Fibroblast of gingiva (primary cell): ENCODE measurements around the gene DPYSL3.

Source experiments
- DNase-seq: peaks from one replicate; pipeline ENCODE4 v3.0.0-alpha.2; 2011; ENCODE audit warnings: low read depth

The DPYSL3 gene

DNA sequence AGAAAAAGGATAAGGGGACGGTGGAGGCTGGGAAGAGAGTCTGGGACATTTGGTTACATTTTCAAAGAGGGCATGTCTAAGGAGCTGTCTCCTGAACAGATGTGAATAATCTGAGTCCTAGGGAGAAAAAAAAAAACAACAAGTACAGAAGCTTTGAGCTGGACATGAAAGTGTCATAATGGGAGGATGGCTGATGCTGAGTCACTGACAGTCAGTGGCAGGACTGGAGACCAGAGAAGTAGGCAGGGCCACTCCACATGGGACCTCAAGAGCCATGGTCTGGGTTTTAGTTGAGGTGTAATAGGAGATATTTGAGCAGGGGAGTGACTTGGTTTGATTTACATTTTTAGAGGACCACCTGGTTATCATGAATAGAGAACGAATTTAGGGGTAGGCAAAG lies 70.6 kb downstream of the DPYSL3 start:
- no peak for DNase-seq

DNA sequence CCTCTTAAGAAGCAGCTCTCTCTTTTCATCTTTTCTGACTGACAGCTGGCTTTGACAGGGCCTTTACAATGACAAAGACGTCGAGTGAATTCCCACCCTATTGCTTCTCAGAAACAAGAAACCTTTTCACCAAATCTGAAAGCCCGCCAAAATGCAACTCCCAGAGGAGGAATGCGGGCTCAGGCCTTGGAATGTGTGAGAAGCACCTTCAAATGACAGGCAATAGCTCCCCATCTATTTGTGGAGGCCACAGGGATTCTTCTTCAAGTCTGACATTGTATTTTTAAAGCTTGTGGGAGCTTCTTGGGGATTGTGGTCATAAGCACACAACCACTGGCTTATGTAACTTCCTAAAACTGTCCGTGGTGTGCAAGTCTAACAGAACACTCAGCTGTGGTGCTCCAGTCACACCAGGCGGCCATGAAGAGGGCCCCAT lies 72.7 kb downstream of the DPYSL3 start:
- no peak for DNase-seq

DNA sequence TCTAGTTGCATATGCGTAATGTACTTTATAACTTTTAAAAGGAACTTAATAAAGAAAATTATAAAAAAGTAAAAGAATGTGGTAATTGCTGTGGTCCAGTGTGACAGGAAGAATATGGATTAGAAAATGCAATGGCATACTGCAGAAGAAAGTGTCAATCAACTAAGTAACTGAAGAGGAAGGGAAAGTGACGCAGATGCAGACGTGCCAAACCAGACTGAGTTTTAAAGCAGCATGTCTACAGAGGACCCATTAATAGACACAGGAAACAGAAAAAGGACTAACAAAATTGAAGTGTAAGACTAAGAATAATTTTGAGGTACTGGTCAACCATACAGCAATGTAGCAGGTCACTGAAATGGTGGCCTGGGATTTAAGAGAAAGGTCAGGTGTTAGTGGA lies 73.3 kb downstream of the DPYSL3 start:
- no peak for DNase-seq

DNA sequence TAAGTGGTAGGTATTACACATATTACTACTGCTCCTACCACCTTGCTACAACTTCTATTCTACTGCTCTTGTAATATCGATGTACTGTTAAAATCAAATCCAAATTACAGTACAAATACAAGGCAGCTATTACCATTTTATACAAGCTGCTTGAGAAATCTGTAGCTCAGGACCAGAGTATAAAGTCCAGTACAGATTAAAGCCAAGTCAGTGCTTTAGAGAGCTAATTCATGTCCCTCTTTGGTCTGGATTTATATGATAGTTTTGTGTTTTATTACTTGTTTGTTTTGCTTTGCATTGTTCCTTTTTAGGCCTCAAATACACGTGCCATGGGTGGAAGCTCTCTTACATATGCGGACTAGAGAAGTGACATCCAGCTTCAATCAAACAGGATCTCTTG lies 75.8 kb downstream of the DPYSL3 start:
- no peak for DNase-seq

DNA sequence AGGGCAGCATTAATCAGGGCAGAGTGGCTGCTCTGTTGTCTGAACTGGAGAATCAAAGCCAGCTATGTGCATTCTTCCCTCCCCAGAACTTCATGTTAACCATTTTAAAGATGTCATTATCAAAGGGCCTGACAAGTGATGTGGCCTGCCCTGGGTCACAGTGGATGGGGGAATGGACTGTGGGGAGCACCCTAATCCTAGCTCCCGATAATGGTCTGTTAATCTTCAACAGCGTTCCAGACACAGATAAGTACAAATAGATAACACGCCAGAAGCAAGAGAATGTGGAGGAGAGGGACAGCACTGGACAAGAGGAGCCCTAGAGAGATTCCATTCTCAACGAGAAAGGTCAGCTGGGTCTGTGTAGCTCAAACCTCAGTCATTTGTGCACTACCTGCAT lies 77.5 kb downstream of the DPYSL3 start:
- DNase-seq, result no peak

DNA sequence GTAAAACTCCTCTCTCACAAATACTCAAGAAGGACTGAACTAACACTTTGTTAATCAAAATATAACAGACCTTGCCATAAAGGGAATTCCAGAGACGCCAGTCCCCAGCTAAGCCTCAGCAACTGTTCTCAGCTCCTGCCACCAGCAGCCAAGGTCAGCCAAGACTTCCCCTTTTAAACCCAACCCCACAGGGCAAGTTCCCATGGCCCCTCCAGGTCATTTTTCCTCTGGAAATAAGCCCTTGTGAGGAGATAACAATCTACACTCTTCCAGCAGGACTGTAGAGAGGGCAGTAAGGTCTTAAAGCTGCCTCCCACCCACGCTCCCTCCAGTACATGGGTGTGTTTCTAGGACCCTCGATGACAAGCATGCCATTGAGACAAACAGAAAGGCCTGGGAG lies 78.3 kb downstream of the DPYSL3 start:
- no peak for DNase-seq

DNA sequence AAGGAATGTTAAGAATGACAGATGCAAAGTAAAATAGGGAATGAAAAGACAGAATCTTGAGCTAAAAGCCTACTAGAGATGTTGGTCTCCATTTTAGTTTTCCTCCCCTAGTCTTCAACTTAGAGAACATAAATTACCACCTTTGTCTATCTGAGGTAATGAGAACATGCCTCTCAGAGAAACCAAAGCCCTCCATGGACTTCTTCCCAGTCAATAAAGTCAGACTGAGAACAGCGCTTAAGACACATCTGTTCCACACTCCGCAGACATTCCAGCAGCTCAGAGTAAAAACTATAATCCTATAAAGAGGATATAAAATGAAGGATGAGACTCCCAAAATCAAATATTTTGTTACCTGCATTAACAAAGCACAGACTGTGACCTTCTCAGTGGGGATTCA lies 79.2 kb downstream of the DPYSL3 start:
- no peak for DNase-seq

DNA sequence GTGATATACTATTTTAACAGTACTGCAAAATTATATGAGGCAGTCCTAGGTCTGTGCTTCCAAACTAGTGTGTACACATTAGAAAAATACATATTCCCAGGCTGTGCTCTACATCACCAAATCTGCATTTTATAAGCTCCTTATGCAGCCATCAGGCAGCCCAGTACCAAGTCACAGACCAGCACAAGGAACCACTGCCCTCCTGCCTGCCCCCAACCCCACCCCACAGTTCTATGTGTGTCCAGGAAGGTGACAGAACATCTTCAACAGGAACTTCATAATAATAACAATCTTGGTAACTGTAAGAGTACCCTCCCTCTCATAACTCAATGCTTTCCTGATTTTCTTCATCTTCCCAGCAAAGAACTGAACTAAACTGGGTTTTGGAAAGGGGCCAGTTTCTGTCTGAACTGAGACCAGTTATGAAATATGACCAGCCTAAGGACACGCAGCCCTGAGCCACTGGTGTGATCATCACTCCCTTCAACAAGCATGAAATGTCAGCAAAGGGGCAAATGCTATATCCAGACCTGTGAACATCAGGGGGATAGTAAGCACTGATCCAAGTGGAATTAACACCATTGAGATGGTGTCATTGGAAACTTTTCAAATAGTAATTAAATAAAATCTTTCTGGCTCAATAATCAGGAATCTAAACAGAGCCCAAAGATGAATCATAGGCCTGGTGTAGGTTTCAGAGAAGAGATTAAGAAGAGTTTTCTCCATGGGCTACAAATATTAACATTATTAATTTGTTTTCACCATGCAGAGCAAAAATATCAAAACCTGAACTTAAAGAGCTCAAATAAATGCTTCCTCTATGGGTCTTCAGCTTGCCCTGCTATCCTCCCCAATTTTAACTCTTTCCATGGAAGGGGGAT lies 82.1 kb downstream of the DPYSL3 start:
- peak; percentile 59 for DNase-seq

DNA sequence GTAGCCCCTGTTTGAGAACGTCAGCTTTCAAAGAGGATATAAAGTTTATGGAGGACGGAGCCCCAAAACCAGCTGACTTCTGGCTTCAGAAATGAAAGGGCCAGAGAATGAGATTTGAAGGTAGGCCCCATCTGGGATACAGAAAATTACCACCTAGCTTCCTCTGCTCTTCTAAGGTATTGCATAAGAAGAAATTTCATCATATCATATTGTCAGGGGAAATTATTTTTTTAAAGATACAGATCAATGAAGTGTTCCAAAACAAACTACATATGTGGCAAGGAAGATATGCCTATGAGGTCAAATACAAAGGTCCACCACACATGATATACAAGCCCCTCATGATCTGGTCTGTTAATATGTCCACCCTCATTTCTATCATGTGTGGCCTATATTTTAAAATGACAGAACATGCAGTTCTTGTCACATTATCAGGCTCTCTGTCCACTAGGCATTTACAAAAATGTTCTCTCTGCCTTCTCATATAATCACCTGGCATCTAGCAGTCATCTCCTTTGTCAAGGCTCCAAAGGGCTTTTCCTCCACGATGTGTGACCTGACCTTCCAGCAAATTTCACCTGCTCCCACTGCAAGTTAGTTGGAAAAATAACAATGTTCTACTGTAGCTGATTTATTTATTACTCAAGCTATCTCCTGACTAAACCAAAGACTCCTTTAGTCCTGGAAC lies 83.1 kb downstream of the DPYSL3 start:
- no peak for DNase-seq

DNA sequence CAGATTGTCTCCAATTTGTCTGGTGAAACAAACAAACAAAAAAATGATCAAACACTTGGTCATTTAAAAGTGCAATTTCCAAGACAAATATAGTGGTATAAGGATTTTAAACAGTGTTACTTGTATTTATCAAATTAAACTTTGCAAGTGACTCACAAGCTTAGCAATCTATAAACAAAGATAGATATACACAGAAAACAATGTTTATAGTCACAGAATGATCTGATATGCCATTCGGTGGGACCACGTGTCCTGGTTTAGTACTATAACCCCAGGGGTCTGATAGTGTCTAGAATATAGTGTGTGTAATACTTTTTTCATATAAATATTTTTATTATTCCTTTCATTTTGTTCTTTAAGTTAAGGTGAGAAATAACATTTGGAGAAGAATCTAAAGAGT lies 91.3 kb downstream of the DPYSL3 start:
- no peak for DNase-seq

DNA sequence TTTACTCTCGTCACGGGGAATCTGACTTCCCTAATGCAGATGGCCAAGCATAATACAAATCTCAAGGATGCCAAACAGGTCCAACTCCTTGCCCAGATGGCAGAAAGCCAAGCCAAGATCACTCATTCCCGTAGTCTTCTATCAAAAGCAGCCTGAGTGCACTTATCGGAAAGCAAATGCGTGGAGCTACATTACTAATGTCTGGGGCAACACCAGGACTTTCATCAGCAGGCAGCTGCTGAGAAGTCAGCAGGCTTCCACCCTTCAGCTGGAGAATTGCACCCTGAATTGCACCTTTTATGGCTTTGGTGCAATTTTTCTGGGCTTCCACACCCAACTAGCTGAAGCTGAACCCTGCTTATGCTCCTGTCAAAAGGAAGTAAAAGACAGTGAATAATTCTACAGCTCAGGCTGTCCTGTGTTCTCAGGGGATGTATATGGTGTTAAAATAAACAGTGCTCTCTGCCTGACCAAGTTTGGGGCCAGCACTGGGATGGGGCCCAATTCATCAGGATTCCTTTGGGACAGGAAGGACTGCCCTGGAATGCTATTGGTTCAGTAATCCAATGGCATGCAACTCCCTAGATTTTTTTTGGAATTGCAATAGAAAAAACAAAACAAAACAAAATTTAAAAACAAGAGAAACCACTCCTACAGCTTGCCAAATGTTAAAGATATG lies 92.6 kb downstream of the DPYSL3 start:
- peak; percentile 97 for DNase-seq

DNA sequence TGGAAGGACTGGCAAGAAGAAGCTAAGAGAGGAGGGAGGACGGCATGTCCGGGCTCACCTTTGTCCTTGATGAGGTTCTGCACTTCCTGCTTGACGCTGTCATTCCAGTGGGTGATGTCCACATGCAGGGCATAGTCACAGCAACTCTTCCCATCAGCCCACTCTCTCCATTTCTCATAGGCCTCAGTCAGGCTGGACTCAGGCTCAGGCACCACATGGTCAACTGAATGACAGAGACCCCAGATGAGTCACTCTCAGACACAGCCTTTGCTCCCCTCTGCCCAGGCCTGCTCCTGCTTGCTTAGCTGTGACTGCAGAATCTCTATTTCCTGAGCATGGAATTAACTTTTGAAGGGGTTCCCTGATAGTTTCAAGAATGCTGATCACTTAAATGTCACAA lies 94.2 kb downstream of the DPYSL3 start:
- no peak for DNase-seq

DNA sequence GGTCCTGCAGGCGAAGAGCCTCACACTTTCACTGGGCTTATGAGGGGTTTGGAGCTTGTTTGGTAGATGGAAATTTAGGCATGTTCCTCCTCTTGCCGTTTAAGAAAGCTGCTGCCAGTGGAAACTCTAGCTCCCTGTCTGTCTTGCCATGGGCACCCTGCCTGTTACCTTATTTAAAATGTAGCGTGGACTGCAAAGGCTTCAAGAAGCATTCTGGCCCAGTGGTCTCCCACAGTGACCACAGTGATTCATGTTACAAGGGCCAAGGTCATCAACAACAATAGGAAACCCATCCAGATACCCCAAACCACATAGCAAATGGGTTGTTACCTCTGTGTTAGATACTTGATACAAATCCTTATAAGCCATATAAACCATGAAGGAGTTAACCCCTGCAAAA lies 96.6 kb downstream of the DPYSL3 start:
- no peak for DNase-seq

DNA sequence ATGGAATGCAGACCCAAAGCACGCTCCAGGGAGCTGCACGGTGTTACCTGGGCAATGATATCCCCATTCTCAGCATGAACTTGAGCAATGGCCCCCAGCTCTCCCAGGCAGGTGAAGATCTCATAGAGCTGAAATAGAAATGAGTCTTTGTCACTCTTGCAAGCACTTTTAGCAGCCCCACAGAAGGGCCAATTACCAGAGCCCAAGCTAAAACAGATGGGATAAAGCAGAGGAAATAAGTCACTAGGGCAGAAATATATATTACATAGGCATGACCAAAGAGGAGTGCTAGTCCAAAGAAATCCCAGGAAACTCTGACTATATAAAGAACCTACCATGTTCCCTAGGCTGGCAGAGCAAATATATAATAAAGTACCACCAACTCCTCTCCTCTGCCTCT lies 97.3 kb downstream of the DPYSL3 start:
- DNase-seq, result no peak

DNA sequence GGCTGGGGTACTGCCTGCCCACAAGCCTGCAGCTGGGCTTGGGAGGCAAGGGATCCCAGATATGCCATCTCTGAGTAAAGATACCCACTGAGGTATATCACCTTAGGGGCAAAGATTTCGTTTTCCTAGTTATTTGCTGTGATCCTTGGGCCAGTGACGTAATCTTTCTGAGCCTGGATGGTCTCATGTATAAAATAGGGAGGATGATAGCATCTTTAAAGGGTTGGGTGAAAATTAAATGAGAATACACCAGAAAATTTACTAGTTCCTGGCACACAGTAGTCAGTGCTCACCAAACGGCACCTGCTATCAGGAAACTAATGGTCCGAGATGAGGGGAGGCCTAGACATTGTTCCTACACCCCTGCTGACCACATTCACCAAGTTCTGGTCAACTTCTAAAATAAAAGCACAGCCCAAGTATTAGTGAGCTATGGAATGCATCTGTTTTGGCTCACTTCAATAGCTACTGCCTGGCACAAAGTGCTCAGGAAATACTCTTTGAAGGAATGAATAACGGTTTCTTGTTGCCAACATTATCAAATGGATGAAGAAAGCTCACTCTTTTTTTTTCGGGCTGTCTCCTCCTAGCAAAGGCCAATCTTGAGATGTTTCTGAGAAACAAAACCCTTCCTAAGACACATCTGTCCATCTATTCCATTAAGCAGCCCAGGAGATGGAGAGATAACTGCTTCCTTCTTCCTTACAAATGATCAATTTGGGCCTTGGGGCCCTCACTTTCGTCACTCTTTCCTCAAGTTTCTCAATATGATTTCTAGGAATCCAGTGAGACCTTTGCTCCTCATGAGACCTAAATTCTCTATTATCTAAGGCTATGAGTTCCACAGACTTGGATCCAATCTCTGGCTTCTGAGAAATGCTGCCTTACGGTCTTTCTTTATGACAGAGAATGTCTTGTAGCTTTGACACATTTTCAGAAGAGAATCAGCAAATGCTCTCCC lies 98.2 kb downstream of the DPYSL3 start:
- no peak for DNase-seq

DNA sequence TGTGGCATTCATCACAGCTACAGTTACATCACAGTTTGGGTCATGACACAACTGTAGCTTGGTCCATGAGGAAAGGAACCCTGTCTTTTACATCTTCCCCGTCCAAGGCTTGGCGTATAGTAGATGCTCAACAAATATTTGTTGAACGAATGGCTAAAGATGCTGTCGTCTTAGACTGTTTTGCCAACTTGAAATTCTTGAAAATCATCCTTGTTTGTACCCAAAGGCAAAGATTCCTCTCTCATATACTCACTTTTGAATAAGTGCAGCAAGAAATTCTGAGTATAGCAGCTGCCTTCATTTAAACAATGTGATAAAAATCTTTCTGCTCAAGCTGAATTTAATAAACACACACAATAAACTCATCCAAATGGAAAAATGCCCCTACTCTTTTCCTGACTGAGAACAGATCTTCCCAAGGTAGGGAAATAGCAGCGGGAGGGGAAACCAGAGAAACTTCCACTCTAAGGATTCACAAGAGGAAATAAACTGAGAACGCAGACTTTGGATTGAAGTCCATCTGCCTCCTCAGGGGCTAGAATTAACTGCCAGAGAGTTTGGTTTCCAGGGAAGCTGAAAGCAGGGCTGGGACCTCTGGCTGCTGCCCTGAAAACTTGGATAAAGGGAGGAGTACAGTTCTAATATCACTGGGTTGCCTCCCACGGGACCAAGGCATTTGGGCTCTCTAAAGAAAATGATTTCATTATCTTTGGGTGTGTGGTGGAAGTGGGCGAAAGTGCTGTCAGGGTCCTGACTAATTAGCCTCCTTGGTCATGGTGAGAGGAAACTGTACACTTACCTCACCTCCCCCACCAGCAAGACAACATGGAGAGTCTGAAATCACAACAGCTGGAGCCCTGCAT lies 99.1 kb downstream of the DPYSL3 start:
- DNase-seq, result no peak

DNA sequence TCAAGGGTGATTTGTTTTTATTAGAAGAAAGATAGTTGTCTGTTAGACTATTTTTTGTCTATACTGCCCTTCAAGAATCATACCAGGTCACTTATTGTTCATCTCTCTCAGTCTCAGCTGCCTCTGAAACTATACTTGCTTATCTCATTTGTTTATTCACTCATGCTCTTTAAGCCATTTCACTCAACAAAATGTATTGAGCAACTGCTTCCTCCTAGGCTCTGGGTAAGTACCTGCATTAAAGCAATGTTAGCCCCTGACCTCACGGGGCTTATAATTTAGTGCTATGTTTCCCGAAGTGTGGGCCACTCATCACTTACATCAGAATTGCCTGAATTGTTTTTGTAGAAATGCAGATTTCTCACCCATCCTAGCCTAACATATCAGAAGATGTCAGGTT lies 100.9 kb downstream of the DPYSL3 start:
- no peak for DNase-seq

DNA sequence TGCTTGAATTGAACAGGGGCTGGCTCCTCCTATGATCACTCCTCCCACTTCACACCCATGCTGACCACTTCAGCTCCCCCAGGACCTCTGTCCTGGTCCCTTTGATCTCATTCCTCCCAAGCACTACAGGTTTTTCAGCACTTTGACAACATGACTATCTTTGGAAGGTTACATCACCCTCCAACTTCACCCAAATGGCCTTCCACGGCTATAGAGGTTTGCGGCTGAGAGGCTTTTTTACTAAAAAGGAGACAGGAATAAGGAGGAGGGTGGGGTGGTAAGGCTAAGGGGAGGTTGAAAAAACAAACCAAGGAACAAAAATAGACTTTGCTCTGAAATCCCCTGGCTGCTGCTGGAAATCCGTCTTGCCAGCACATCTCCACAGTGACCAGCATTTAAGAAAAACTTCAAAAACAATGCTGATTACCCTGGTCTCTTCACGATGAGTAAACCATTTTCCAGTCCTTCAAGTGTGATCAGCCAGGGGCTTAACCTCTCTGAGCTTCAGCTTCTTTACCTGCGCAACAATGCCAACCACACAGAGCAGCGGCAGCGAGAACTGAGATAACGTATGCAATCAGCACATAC lies 102.7 kb downstream of the DPYSL3 start:
- DNase-seq, result peak; percentile 47

DNA sequence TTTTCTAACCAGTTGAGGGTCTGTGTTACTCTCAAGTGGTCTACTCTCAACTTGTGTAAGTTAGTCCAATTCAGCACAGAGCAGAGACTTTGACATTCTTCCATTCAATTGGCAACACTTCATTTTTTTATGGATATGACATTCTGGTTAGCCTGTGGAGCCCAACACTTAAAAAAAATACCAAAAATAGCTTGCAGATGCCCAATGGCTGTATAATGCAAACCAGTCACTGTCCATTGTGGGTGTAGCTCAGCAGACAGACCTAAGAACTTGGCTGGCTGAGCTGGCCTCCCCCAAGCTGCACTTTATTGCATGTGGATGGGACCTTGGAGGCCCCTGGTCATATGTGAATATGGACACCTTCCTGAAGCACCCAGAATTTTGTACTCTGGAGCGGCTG lies 103.2 kb downstream of the DPYSL3 start:
- DNase-seq, result peak; percentile 26

DNA sequence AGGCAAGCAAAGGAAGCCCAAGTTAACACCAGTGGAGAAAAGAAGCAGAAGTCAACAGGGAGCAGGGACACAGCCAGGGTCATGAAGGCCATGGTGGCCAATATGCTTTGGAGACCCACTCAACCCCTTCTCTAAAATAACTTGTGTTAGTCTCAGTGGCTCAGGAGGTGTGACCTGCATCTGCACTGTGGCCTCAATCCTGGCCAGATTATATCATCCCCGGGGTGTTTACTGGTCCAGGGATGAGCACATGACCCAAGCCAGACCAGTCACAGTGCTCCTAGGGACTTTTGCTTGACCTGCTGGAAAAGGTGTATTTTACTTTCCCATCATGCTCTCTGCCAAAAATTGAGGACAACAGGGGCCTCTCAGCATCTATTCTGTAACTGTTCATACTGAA lies 105.2 kb downstream of the DPYSL3 start:
- DNase-seq, result no peak
